GM21576 (cell line): Measurements from ENCODE around the gene ARMC9.

Source experiments
- ATAC-seq: cut with Tn5 transposase; IDR thresholded peaks from one replicate; pipeline ENCODE4 v1.9.1; 2021; ENCODE audit warnings: mild to moderate bottlenecking, moderate library complexity; ENCODE audit not compliant: unreplicated experiment

The ARMC9 gene

GRCh38 chr2:231378026-231378722, 179.7 kb downstream of the ARMC9 start:
- ATAC-seq: no peak

GRCh38 chr2:231379266-231380215, 181.1 kb downstream of the ARMC9 start:
- ATAC-seq: no peak

GRCh38 chr2:231380307-231380706, 181.9 kb downstream of the ARMC9 start:
- ATAC-seq: no peak

GRCh38 chr2:231380991-231381847, 182.8 kb downstream of the ARMC9 start:
- ATAC-seq: no peak

- no peak for ATAC-seq
These were observed 183.7 kb downstream of the ARMC9 start for GRCh38 chr2:231382116-231382515.

GRCh38 chr2:231383416-231384108, 185.1 kb downstream of the ARMC9 start:
- no peak for ATAC-seq

GRCh38 chr2:231384109-231384435, 185.6 kb downstream of the ARMC9 start:
- ATAC-seq: no peak

- no peak for ATAC-seq
These were observed 186.5 kb downstream of the ARMC9 start for GRCh38 chr2:231384970-231385369.

GRCh38 chr2:231385429-231385828, 187.0 kb downstream of the ARMC9 start:
- ATAC-seq: no peak

- ATAC-seq: no peak
These were observed 188.0 kb downstream of the ARMC9 start for GRCh38 chr2:231386446-231386845.

- ATAC-seq: no peak
These were observed 189.7 kb downstream of the ARMC9 start for GRCh38 chr2:231387904-231388724.

GRCh38 chr2:231388725-231389346, 190.4 kb downstream of the ARMC9 start:
- no peak for ATAC-seq

GRCh38 chr2:231390667-231391066, 192.2 kb downstream of the ARMC9 start:
- ATAC-seq: no peak

GRCh38 chr2:231391981-231392380, 193.6 kb downstream of the ARMC9 start:
- ATAC-seq: no peak

GRCh38 chr2:231392431-231393148, 194.2 kb downstream of the ARMC9 start:
- no peak for ATAC-seq

- ATAC-seq: peak; percentile 45
These were observed 195.0 kb downstream of the ARMC9 start for GRCh38 chr2:231393149-231394131.
